Measurements from ENCODE around the gene KCND1. TPM values are rescaled to one million over a fixed set of nuclear protein-coding genes. Genes with fewer than 3 reads are reported as not detected.

The KCND1 gene
- total and polyA plus RNA-seq, 10 of the 15 experiments (the other 5 are each of a cell fraction or from before 2014, with no cell fraction given) = 0.02 to 1.0 (median 0.39) TPM

- TF ChIP-seq SMC3 (IDR thresholded peaks at IDR 0.05; ENCODE audit: borderline replicate concordance, low read length) = no peak
- TF ChIP-seq HDGF (IDR thresholded peaks at IDR 0.05) = no peak
- peak; percentile 95; the same call in 1 of the 2 replicates for TF ChIP-seq MTA3 (IDR thresholded peaks at IDR 0.05; ENCODE audit: borderline replicate concordance, low read length)
- peak; percentile 90 for TF ChIP-seq NKRF (conservative IDR thresholded peaks at IDR 0.05)
- peak; percentile 69 for TF ChIP-seq ZNF687 (IDR thresholded peaks at IDR 0.05)
Observed at GRCh38 chrX:48911412-48912182, 60.0 kb downstream of the KCND1 start, which contains the start of gene SLC35A2 (continued).

Small RNAs within 50 kb of the gene (small RNA-seq; reads per million reads assigned to genes)
- not detected for gene RNU6-722P

Other genes starting within 250 kb of the KCND1 start
Only the 7 nearest of the 20 such genes appear.
- 49.0 and 53.5 TPM in 2 replicates for gene TIMM17B, start 74.1 kb downstream of the KCND1 start, total RNA-seq (2014; rRNA removed)
- 32.9 and 33.3 TPM in 2 replicates for gene TIMM17B, start 74.1 kb downstream of the KCND1 start, total RNA-seq (2014; rRNA removed; fragmentation: Illumina TruSeq; extraction: Trizol)
- gene TIMM17B, start 74.1 kb downstream of the KCND1 start, total RNA-seq (2021) = 53.8 and 57.8 TPM in 2 replicates
- 22.0 and 41.5 TPM in 2 replicates for gene TIMM17B, start 74.1 kb downstream of the KCND1 start, polyA plus RNA-seq (2011; rRNA removed)
- gene TIMM17B, start 74.1 kb downstream of the KCND1 start, polyA plus RNA-seq (2014; fragmentation: Illumina TruSeq; extraction: Trizol) = 16.3 and 37.7 TPM in 2 replicates
- gene TIMM17B, start 74.1 kb downstream of the KCND1 start, polyA plus RNA-seq (2014; fragmentation: Nextera tagmentation; extraction: Ambion mirVana) = 10 to 100 TPM in 1 of 2 experiments, 1 to 10 TPM in 1; 4.5 to 18.3 TPM
- gene TIMM17B, start 74.1 kb downstream of the KCND1 start, polyA plus RNA-seq (2014; rRNA removed) = 69.4 and 72.4 TPM in 2 replicates
- gene TIMM17B, start 74.1 kb downstream of the KCND1 start, polyA plus RNA-seq (2016; fragmentation: Nextera tagmentation; extraction: Ambion mirVana) = 10 to 100 TPM; 79.5 to 88.7 TPM
- gene PQBP1, start 73.9 kb downstream of the KCND1 start, total RNA-seq (2014; rRNA removed) = 62.2 and 70.2 TPM in 2 replicates
- 37.5 and 38.5 TPM in 2 replicates for gene PQBP1, start 73.9 kb downstream of the KCND1 start, total RNA-seq (2014; rRNA removed; fragmentation: Illumina TruSeq; extraction: Trizol)
- 69.5 and 71.0 TPM in 2 replicates for gene PQBP1, start 73.9 kb downstream of the KCND1 start, total RNA-seq (2021)
- 22.4 and 55.3 TPM in 2 replicates for gene PQBP1, start 73.9 kb downstream of the KCND1 start, polyA plus RNA-seq (2011; rRNA removed)
- 39.6 and 70.0 TPM in 2 replicates for gene PQBP1, start 73.9 kb downstream of the KCND1 start, polyA plus RNA-seq (2014; fragmentation: Illumina TruSeq; extraction: Trizol)
- 10 to 100 TPM; 12.5 to 28.0 TPM for gene PQBP1, start 73.9 kb downstream of the KCND1 start, polyA plus RNA-seq (2014; fragmentation: Nextera tagmentation; extraction: Ambion mirVana)
- 68.5 and 76.1 TPM in 2 replicates for gene PQBP1, start 73.9 kb downstream of the KCND1 start, polyA plus RNA-seq (2014; rRNA removed)
- 10 to 100 TPM; 68.6 to 74.8 TPM for gene PQBP1, start 73.9 kb downstream of the KCND1 start, polyA plus RNA-seq (2016; fragmentation: Nextera tagmentation; extraction: Ambion mirVana)
- 9.3 and 11.0 TPM in 2 replicates for gene SLC35A2, start 60.2 kb downstream of the KCND1 start, total RNA-seq (2014; rRNA removed)
- gene SLC35A2, start 60.2 kb downstream of the KCND1 start, total RNA-seq (2014; rRNA removed; fragmentation: Illumina TruSeq; extraction: Trizol) = 8.4 and 9.1 TPM in 2 replicates
- 16.7 and 21.9 TPM in 2 replicates for gene SLC35A2, start 60.2 kb downstream of the KCND1 start, total RNA-seq (2021)
- 10.3 and 12.9 TPM in 2 replicates for gene SLC35A2, start 60.2 kb downstream of the KCND1 start, polyA plus RNA-seq (2011; rRNA removed)
- gene SLC35A2, start 60.2 kb downstream of the KCND1 start, polyA plus RNA-seq (2014; fragmentation: Illumina TruSeq; extraction: Trizol) = 12.0 and 16.9 TPM in 2 replicates
- 1 to 10 TPM; 2.1 to 6.8 TPM for gene SLC35A2, start 60.2 kb downstream of the KCND1 start, polyA plus RNA-seq (2014; fragmentation: Nextera tagmentation; extraction: Ambion mirVana)
- gene SLC35A2, start 60.2 kb downstream of the KCND1 start, polyA plus RNA-seq (2014; rRNA removed) = 16.8 and 18.7 TPM in 2 replicates
- gene SLC35A2, start 60.2 kb downstream of the KCND1 start, polyA plus RNA-seq (2016; fragmentation: Nextera tagmentation; extraction: Ambion mirVana) = 10 to 100 TPM; 25.1 to 27.4 TPM
- 32.9 and 37.9 TPM in 2 replicates for gene PIM2, start 52.8 kb downstream of the KCND1 start, total RNA-seq (2014; rRNA removed)
- gene PIM2, start 52.8 kb downstream of the KCND1 start, total RNA-seq (2014; rRNA removed; fragmentation: Illumina TruSeq; extraction: Trizol) = 19.2 and 19.9 TPM in 2 replicates
- 29.6 and 30.4 TPM in 2 replicates for gene PIM2, start 52.8 kb downstream of the KCND1 start, total RNA-seq (2021)
- 65.9 and 96.8 TPM in 2 replicates for gene PIM2, start 52.8 kb downstream of the KCND1 start, polyA plus RNA-seq (2011; rRNA removed)
- gene PIM2, start 52.8 kb downstream of the KCND1 start, polyA plus RNA-seq (2014; fragmentation: Illumina TruSeq; extraction: Trizol) = 30.1 and 34.0 TPM in 2 replicates
- gene PIM2, start 52.8 kb downstream of the KCND1 start, polyA plus RNA-seq (2014; fragmentation: Nextera tagmentation; extraction: Ambion mirVana) = 10 to 100 TPM; 19.6 to 26.2 TPM
- 31.7 and 32.1 TPM in 2 replicates for gene PIM2, start 52.8 kb downstream of the KCND1 start, polyA plus RNA-seq (2014; rRNA removed)
- gene PIM2, start 52.8 kb downstream of the KCND1 start, polyA plus RNA-seq (2016; fragmentation: Nextera tagmentation; extraction: Ambion mirVana) = 10 to 100 TPM; 46.5 to 54.5 TPM
- gene OTUD5, start 14.2 kb downstream of the KCND1 start, total RNA-seq (2014; rRNA removed) = 22.2 and 23.7 TPM in 2 replicates
- gene OTUD5, start 14.2 kb downstream of the KCND1 start, total RNA-seq (2014; rRNA removed; fragmentation: Illumina TruSeq; extraction: Trizol) = 19.8 and 20.3 TPM in 2 replicates
- 39.1 and 39.9 TPM in 2 replicates for gene OTUD5, start 14.2 kb downstream of the KCND1 start, total RNA-seq (2021)
- 38.7 and 50.3 TPM in 2 replicates for gene OTUD5, start 14.2 kb downstream of the KCND1 start, polyA plus RNA-seq (2011; rRNA removed)
- 29.5 and 36.4 TPM in 2 replicates for gene OTUD5, start 14.2 kb downstream of the KCND1 start, polyA plus RNA-seq (2014; fragmentation: Illumina TruSeq; extraction: Trizol)
- gene OTUD5, start 14.2 kb downstream of the KCND1 start, polyA plus RNA-seq (2014; fragmentation: Nextera tagmentation; extraction: Ambion mirVana) = 1 to 10 TPM; 2.0 to 4.6 TPM
- 39.7 and 44.0 TPM in 2 replicates for gene OTUD5, start 14.2 kb downstream of the KCND1 start, polyA plus RNA-seq (2014; rRNA removed)
- 10 to 100 TPM; 11.2 to 21.6 TPM for gene OTUD5, start 14.2 kb downstream of the KCND1 start, polyA plus RNA-seq (2016; fragmentation: Nextera tagmentation; extraction: Ambion mirVana)
- gene GRIPAP1, start 30.4 kb upstream of the KCND1 start, total RNA-seq (2014; rRNA removed) = 17.2 and 17.5 TPM in 2 replicates
- gene GRIPAP1, start 30.4 kb upstream of the KCND1 start, total RNA-seq (2014; rRNA removed; fragmentation: Illumina TruSeq; extraction: Trizol) = 21.5 and 21.6 TPM in 2 replicates
- 37.7 and 44.7 TPM in 2 replicates for gene GRIPAP1, start 30.4 kb upstream of the KCND1 start, total RNA-seq (2021)
- 37.6 and 40.7 TPM in 2 replicates for gene GRIPAP1, start 30.4 kb upstream of the KCND1 start, polyA plus RNA-seq (2011; rRNA removed)
- 25.7 and 29.6 TPM in 2 replicates for gene GRIPAP1, start 30.4 kb upstream of the KCND1 start, polyA plus RNA-seq (2014; fragmentation: Illumina TruSeq; extraction: Trizol)
- 1 to 10 TPM; 4.2 to 4.9 TPM for gene GRIPAP1, start 30.4 kb upstream of the KCND1 start, polyA plus RNA-seq (2014; fragmentation: Nextera tagmentation; extraction: Ambion mirVana)
- gene GRIPAP1, start 30.4 kb upstream of the KCND1 start, polyA plus RNA-seq (2014; rRNA removed) = 35.2 TPM in 2 replicates
- gene GRIPAP1, start 30.4 kb upstream of the KCND1 start, polyA plus RNA-seq (2016; fragmentation: Nextera tagmentation; extraction: Ambion mirVana) = 10 to 100 TPM; 24.9 to 26.7 TPM
- gene TFE3, start 71.5 kb upstream of the KCND1 start, total RNA-seq (2014; rRNA removed) = 16.8 and 17.9 TPM in 2 replicates
- gene TFE3, start 71.5 kb upstream of the KCND1 start, total RNA-seq (2014; rRNA removed; fragmentation: Illumina TruSeq; extraction: Trizol) = 9.2 and 10.3 TPM in 2 replicates
- 16.7 and 18.0 TPM in 2 replicates for gene TFE3, start 71.5 kb upstream of the KCND1 start, total RNA-seq (2021)
- 5.3 and 8.2 TPM in 2 replicates for gene TFE3, start 71.5 kb upstream of the KCND1 start, polyA plus RNA-seq (2011; rRNA removed)
- 11.4 and 16.1 TPM in 2 replicates for gene TFE3, start 71.5 kb upstream of the KCND1 start, polyA plus RNA-seq (2014; fragmentation: Illumina TruSeq; extraction: Trizol)
- 1 to 10 TPM; 3.5 TPM for gene TFE3, start 71.5 kb upstream of the KCND1 start, polyA plus RNA-seq (2014; fragmentation: Nextera tagmentation; extraction: Ambion mirVana)
- 19.5 and 20.4 TPM in 2 replicates for gene TFE3, start 71.5 kb upstream of the KCND1 start, polyA plus RNA-seq (2014; rRNA removed)
- gene TFE3, start 71.5 kb upstream of the KCND1 start, polyA plus RNA-seq (2016; fragmentation: Nextera tagmentation; extraction: Ambion mirVana) = 10 to 100 TPM; 10.6 to 12.5 TPM

All from GM12878 (cell line).